T1000 (cell line): Measurements from ENCODE around the gene KIAA1671.
"Not testable (repeated sequence)": the region's sequence is repeated elsewhere in the genome, so short reads cannot be mapped to it uniquely, and the experiment has no call there.

ENCODE experiments used
- DNase-seq: peaks from one replicate; lab custom pipeline; 2025; ENCODE audit warnings: mixed read lengths; lab: John Stamatoyannopoulos, UW

KIAA1671 gene

DNA sequence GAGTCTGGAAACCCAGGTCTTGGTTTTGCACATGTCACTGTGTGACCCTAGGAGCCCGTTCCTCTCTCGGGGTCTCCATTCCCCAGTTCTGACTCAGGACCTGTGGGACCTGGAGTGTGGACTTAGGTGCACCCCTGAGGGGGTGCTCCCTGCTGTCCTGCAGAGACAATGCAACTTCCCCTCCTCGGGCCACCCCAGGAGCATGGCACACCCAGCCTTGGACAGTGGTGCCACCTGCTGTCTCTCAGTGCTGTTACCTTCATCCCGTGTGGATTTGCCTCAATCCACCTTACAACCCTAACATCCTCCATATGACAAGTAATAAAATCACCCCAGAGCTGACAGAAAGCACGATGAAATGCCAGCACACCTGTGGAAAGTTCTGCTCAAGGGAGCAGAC is 219.6 kb downstream of the KIAA1671 start:
- DNase-seq, result no peak

DNA sequence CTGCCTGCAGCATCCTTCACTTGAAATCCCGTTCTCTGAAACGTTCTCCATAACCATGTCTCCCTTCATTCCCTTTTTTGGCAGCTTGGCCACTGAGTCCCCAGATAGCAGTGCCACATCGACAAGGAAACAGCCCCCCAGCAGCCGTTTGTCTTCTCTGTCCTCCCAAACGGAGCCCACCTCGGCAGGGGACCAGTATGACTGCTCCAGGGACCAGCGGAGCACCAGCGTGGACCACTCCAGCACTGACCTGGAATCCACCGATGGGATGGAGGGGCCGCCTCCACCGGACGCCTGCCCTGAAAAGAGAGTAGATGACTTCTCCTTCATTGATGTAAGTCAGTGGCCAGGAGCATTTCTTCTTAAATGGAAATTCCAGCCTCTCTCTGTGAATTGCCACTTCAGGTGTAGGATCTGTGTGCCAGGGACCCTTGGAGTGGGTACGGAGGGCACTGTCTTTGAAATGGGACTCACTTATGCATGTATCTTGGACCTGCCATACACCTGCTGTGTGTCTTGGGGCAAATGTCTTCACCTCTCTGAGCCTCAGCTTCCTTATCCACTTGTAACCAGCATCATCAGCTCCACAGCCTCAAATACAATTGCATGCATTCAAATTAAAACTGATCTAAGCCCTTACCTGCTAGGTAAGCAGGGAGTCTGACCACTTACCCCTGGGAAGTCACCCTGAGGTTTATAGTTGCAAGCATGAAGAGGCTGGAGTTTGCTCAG is 221.8 kb downstream of the KIAA1671 start:
- DNase-seq, result no peak

- DNase-seq, result no peak
Observed at GRCh38 chr22:25174888-25175411, 222.4 kb downstream of the KIAA1671 start.

GRCh38 chr22:25176175-25176574 is 223.7 kb downstream of the KIAA1671 start:
- DNase-seq, result no peak

- DNase-seq, result no peak
Observed at GRCh38 chr22:25176799-25177198, 224.3 kb downstream of the KIAA1671 start.

DNA sequence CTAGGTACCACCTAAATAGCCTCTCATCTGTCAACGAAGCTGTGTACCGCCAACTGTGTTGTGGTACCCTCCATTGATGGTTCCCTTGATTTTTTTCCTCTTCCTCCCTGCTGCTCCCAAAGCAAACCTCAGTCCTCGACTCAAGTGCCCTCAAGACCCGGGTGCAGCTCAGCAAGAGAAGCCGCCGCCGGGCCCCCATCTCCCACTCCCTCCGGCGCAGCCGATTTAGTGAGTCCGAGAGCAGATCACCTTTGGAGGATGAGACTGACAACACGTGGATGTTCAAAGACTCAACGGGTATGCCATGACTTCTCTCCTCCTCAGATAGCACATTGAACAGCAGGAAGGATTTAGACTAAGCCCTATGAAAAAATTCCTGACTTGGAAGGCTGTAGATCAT is 224.7 kb downstream of the KIAA1671 start:
- no peak for DNase-seq

GRCh38 chr22:25177895-25178294 is 225.4 kb downstream of the KIAA1671 start:
- no peak for DNase-seq

DNA sequence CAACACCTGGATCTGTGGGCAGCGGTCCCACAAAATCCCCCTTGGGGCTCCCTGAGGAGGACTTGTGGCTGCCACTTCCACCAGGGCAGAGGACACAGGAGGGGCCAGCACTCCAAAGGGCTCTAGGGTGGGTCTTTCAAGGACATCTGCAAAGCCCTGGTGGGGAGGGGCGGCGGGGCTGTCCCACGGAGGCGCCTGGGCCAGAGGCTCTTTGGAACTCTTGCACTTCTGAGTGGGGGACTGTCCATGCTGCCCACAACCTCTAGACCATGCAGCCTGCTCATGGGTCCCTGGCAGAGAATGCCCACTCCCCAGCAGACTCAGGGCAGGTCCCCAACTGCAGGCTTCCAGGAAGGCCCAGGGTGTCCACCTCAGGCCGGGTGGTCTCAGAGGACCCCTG is 225.8 kb downstream of the KIAA1671 start:
- not testable (repeated sequence) for DNase-seq

GRCh38 chr22:25178869-25179631 is 226.5 kb downstream of the KIAA1671 start:
- DNase-seq, result not testable (repeated sequence)

- DNase-seq, result no peak
Observed at GRCh38 chr22:25182131-25183110, 229.9 kb downstream of the KIAA1671 start.

DNA sequence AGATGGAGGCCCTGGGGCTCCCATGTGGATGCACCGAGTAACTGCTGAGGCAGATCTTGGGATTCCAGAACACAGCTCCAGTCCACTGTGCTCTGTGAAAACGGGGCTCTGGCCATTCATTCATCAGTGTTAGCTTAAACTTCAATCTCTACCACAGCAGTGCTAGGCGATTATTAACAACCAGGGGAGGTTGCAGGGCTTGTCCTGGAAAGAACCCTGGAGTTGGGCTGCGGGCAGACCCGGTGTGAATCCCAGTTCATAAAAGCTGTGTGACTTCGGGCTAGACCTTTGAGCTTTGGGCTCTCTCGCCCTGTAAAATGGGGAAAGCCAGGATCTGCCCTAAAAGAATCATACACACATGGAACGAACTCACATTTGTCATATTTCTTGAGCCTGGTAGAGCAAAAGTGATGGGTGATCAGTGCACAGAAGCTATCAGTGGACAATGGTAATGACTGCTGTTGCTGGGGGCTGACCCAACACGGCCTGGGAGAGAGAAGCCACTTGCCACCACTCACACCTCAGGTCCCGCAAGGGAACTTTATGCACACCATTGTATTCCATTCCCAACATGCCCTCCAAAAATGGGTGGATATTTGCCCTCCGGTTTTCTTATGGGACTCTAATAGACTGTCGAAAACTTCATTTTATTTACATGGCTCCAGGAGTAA is 231.6 kb downstream of the KIAA1671 start:
- DNase-seq, result no peak

- DNase-seq, result no peak
Observed at GRCh38 chr22:25186140-25186539, 233.6 kb downstream of the KIAA1671 start.

DNA sequence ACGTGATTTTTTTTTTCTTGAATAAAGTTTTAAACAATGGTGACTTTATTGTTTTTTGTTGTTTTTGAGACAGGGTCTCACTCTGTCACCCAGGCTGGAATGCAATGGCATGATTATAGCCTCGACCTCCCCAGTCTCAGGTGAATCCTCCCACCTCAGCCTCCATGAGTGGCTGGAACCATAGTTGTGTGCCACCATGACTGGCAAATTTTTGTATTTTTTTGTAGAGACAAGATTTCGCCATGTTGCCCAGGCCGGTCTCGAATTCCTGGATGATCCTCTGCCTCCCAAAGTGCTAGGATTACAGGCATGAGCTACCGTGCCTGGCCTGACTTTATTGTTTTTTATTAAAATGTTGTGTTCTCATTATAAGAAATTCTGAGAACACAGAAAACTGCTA is 235.0 kb downstream of the KIAA1671 start:
- DNase-seq, result no peak

- DNase-seq, result no peak
Observed at GRCh38 chr22:25192406-25192805, 239.9 kb downstream of the KIAA1671 start.

DNA sequence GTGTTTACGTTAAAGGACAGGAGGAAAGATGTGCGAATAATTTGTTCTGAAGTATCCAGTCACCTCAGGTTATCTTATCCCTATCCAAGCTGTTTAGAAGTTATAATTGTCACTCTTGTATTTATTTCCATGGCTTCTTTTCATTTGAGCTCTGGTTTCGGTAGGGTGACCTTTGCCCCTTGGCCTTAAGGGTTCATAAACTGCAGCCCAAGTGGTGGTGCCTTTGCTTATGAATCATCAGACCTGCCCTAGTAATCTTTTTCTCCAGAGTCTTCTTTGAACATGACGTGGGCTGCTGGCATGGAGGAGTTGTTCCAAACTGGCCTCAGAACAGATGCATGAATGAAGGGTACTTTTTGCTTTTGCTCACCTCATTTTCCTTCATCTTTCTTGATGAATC is 240.6 kb downstream of the KIAA1671 start:
- DNase-seq, result no peak

- DNase-seq, result no peak
Observed at GRCh38 chr22:25193548-25193947, 241.0 kb downstream of the KIAA1671 start.

GRCh38 chr22:25196326-25196725 is 243.8 kb downstream of the KIAA1671 start:
- DNase-seq, result no peak

GRCh38 chr22:25197340-25197739 is 244.8 kb downstream of the KIAA1671 start:
- DNase-seq, result no peak

DNA sequence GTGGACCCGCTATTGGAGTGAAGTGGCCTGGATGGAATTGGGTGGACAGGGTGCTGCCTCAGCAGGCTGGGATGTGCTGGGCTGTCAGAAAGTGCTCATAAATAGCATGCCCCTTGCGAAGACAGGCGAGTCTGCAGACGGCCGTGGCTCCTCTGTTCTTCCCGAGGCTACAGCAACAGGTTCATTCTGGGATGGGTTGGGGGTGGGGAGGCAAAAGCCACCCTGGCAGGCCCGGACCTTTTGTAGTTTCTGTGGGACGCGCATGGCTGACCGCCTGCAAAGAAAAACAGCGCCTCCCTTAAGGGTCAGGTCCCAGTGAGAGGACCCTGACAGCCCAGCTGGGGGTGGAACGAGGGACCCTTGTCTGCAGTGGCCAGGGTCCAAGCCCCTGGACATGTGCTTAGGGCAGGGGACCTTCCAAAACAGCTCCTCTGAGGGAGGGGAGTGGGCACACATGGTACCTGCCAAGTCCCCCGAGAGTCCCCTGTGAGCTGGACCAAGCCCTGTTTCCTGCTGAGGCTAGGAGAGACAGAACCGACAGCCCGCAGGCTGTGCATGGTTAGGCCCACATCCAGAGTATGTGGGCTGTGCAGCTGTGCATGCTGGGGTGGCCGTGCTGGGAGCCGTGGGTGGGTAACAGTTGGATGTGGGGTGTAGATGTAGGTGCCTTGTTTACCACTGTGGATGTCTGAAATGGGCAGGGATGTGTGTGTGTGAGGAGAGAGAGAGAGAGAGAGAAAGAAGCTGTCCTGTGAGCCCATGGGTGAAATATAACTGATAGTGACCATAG is 247.4 kb downstream of the KIAA1671 start, which contains the start of gene CRYBB3:
CRYBB3 (plus strand) TSS at position 128 of the 790 bp plus-strand sequence. CDS start 1,539 bp downstream, outside the sequence.
- DNase-seq, result no peak

GRCh38 chr22:25200967-25201366 is 248.5 kb downstream of the KIAA1671 start:
- DNase-seq, result no peak
